Middle frontal gyrus (tissue), 1 donor: ENCODE measurements around the gene TAS2R10.

ENCODE experiments used
- DNase-seq: peaks from one replicate; pipeline ENCODE4 v3.0.0-alpha.2; 2015; ENCODE audit warnings: low spot score; ENCODE audit errors: extremely low spot score

The TAS2R10 gene

DNA sequence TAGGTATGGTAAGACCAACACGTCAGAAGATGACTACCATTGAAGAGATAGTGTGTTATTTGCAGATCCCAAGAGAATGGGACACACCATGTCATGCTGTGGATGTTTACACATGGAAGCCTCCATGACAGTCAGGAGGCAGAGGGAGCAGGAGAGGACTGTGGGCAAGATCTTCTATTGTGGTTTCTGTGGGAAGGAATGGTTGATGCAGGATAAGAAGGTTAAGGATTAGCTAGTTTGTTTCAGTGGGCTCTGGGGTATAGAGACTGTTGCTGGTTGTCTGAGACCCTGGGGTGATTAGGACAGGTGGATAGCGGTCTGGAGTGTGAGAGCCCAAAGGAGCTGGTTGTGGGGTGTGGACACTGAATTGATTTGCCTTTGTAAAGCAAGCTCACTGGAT is 47.1 kb downstream of the TAS2R10 start:
- no peak for DNase-seq
